Suprapubic skin (tissue), 3 donors: ENCODE results near the gene CDH13.

Experiments
- CTCF ChIP-seq, 2 donors: fragments of 200-600 bp in 1 of 2; fragments of 450-650 bp in 1 of 2; sonication (generic) in 1 of 2; IDR thresholded peaks; one replicate each; pipeline ENCODE4 v1.5.1; 2016 to 2019; ENCODE audit warnings: antibody characterized with exemption in 2 of 2, mild to moderate bottlenecking in 1 of 2, moderate library complexity in 1 of 2
- EP300 ChIP-seq: sonication (generic); formaldehyde crosslinking; IDR thresholded peaks from one replicate; pipeline ENCODE4 v1.6.1; 2017; ENCODE audit warnings: antibody characterized with exemption
- POLR2A ChIP-seq, 2 donors: fragments of 450-650 bp; IDR thresholded peaks; one replicate each; pipeline ENCODE4 v1.6.1; 2017; ENCODE audit warnings: antibody characterized with exemption in 2 of 2, mild to moderate bottlenecking in 2 of 2, moderate library complexity in 2 of 2

DNA sequence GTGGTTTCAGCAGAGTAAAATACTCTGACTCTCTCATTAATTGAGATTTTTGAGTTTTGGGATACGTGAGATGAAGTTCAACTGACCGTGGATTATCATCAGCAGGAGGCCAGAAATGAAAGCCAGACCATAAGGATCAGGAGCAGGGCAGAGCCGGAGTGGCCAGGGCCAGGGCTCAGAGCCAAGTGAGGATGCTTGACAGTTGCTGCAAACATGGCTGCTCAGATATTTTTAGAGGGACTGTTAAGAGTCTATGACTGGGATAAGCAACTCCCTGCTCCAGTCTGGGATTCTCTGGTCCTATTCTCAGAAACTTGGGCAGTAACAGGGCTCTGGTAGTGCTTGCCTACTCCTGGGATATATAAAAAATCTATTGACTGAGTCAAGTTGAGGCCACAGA lies 17.6 kb upstream of the CDH13 start:
- TF ChIP-seq CTCF (IDR thresholded peaks at IDR 0.05) (no peak), POLR2A (IDR thresholded peaks at IDR 0.05) (no peak), EP300 (no peak)
